Testis (tissue), 3 donors: ENCODE results near the gene UHMK1. TPM values are rescaled to one million over a fixed set of nuclear protein-coding genes. Genes with fewer than 3 reads are reported as not detected.
"Not testable (repeated sequence)": the region's sequence is repeated elsewhere in the genome, so short reads cannot be mapped to it uniquely, and the experiment has no call there.

Source experiments
- DNase-seq: peaks from one replicate; pipeline ENCODE4 v3.0.0-alpha.2; 2019
- H3K27ac ChIP-seq, 2 donors: fragments of 200-600 bp; sonication (generic); one replicate each; pipeline ENCODE4 v1.5.1; 2019
- H3K27me3 ChIP-seq: fragments of 200-600 bp; sonication (generic); one replicate; pipeline ENCODE4 v1.5.1; 2019
- H3K36me3 ChIP-seq: fragments of 200-600 bp; sonication (generic); one replicate; pipeline ENCODE4 v1.5.1; 2017; ENCODE audit warnings: low read depth; ENCODE audit errors: missing control alignments
- H3K4me1 ChIP-seq: fragments of 200-600 bp; sonication (generic); one replicate; pipeline ENCODE4 v1.5.1; 2019
- H3K4me3 ChIP-seq, 2 donors: fragments of 200-600 bp; sonication (generic); one replicate each; pipeline ENCODE4 v1.5.1; 2017 to 2019
- H3K9me3 ChIP-seq: fragments of 200-600 bp; sonication (generic); one replicate; pipeline ENCODE4 v1.5.1; 2017
- POLR2A ChIP-seq: fragments of 450-650 bp; IDR thresholded peaks from one replicate; pipeline ENCODE4 v1.6.1; 2017; ENCODE audit warnings: antibody characterized with exemption, mild to moderate bottlenecking, moderate library complexity
- WGBS, 2 donors: methylation state at CpG; one replicate each; pipeline ENCODE4 v1.1.5; 2018; 5-methylcytosine and 5-hydroxymethylcytosine counted together
- intact Hi-C: fragments of 100-400 bp; cut with DNase I; formaldehyde crosslinking; loops from one replicate; pipeline ENCODE4 v1.15.1; 2023; ENCODE audit warnings: low total_unique reads
- polyA plus RNA-seq: library from polyadenylated mRNA; stranded (reverse); fragments of 350-450 nt; fragmentation: Illumina TruSeq; extraction: RNeasy Lipid Tissue Mini Kit (QIAGEN cat#74804); gene quantifications from one replicate; pipeline ENCODE4 v1.2.3, GENCODE V29; 2014; ENCODE audit warnings: low read depth, low replicate concordance; ENCODE audit not compliant: insufficient read depth
- total RNA-seq, 2 donors: library from RNA; depleted of rRNA; stranded (reverse); fragments of >200 nt; gene quantifications; one replicate each; pipeline ENCODE4 v1.2.3, GENCODE V29; 2016
- TF ChIP-seq, protein P1 (sequence below), 3 experiments: fragments of 450-650 bp in 2 of 3; fragments of 200-600 bp in 1 of 3; sonication (generic) in 1 of 3; IDR thresholded peaks; one replicate each; pipeline ENCODE4 v1.5.1; 2016 to 2019; ENCODE audit warnings: antibody characterized with exemption in 3 of 3, mild to moderate bottlenecking in 2 of 3, moderate library complexity in 1 of 3

Gene UHMK1
- total and polyA plus RNA-seq, 3 donors from 2014 or later, result 23.2 to 36.9 (median 35.8) TPM

DNA sequence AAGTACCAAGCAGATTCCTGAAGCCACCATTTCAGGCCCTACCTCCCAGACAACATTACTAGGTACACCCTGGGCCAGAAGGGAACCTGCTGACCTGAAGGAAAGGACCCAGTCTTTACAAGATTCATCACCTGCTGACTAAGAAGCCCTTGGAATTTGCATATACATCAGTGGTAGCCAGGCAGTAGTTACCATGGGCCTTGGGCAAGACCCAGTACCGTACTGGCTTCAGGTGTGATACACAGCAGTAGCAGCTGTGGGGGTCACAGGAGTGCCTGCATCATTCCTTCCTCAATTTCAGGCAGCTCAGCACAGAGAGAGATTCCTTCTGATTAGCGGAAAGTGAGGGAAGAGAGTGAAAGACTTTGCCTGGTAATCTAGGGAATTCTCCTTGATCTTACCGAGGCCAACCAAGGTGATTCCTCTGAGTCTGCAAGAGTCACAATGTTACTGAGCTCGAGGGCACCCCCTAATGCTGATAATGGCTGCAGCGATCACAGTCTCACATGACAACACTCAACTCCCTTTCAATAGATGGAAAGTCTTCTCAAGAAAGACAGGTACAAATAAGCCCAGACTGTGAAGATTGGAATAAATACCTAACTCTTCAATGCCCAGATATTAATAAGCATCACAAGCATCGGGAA lies 22.0 kb upstream of the UHMK1 start:
- Histone ChIP-seq H3K27ac (no peak overlapping the region), H3K27me3 (no peaks in the 10 kb centered on the region), H3K4me3 (no peak overlapping the region), H3K4me1 (no peaks in the 10 kb centered on the region), H3K9me3 (no peaks in the 10 kb centered on the region), H3K36me3 (no peaks in the 10 kb centered on the region)
- DNase-seq, result no peak
- intact Hi-C loops, result no loop called here
- no peak for TF ChIP-seq POLR2A
- TF ChIP-seq, protein P1, sequence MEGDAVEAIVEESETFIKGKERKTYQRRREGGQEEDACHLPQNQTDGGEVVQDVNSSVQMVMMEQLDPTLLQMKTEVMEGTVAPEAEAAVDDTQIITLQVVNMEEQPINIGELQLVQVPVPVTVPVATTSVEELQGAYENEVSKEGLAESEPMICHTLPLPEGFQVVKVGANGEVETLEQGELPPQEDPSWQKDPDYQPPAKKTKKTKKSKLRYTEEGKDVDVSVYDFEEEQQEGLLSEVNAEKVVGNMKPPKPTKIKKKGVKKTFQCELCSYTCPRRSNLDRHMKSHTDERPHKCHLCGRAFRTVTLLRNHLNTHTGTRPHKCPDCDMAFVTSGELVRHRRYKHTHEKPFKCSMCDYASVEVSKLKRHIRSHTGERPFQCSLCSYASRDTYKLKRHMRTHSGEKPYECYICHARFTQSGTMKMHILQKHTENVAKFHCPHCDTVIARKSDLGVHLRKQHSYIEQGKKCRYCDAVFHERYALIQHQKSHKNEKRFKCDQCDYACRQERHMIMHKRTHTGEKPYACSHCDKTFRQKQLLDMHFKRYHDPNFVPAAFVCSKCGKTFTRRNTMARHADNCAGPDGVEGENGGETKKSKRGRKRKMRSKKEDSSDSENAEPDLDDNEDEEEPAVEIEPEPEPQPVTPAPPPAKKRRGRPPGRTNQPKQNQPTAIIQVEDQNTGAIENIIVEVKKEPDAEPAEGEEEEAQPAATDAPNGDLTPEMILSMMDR (IDR thresholded peaks at IDR 0.05), result no peak
- WGBS, 2 donors, result 76 to 78% methylated on average over 5 to 6 of the region's 6 CpGs

DNA sequence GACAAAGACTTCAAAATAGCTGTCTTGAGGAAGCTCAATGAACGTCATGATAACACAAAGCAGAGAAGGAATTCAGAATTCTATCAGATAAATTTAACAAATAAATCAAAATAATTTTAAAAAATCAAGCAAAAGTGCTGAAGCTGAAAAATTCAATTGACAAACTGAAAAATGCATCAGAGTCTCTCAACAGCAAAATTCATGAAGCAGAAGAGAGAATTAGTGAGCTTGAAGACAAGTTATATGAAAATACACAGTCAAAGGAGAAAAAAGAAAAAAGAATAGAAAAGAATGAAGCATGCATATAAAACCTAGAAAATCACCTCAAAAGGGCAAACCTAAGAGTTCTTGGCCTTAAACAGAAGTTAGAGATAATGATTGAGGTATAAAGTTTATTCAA lies 21.0 kb upstream of the UHMK1 start:
- WGBS, 2 donors, result 86 to 87% methylated on average over 1 of the region's 1 CpG
- Histone ChIP-seq H3K36me3 (no peaks in the 10 kb centered on the region), H3K9me3 (no peaks in the 10 kb centered on the region), H3K27me3 (no peaks in the 10 kb centered on the region), H3K4me1 (no peaks in the 10 kb centered on the region), H3K27ac (no peak overlapping the region), H3K4me3 (no peak overlapping the region)
- no peak for TF ChIP-seq POLR2A
- TF ChIP-seq, protein P1 (IDR thresholded peaks at IDR 0.05), result no peak
- DNase-seq, result no peak
- intact Hi-C loops, result no loop called here

DNA sequence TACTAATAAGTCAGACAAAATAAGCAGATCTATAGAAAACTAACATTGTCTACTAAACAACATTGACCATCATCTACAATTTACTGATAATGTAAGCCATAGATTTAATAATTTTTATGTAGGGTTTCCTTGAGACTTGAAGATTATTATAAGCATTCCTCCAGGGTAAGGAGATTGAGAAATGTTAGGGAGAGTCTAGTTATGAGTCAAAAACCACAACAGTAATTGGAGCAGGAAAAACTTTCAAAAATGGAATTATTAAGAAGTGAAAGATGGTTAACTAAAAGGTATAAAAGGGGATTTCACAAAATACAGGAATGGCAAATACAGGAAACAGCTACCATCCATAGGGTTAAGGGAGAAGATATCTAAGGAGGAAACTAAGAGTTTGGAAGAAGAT lies 12.4 kb upstream of the UHMK1 start:
- Histone ChIP-seq H3K36me3 (no peaks in the 10 kb centered on the region), H3K4me1 (no peaks in the 10 kb centered on the region), H3K27me3 (no peaks in the 10 kb centered on the region), H3K4me3 (no peak overlapping the region), H3K9me3 (no peaks in the 10 kb centered on the region), H3K27ac (no peak overlapping the region)
- DNase-seq, result no peak
- no peak for TF ChIP-seq POLR2A
- intact Hi-C loops, result no loop called here

GRCh38 chr1:162487241-162487640 lies 10.4 kb upstream of the UHMK1 start:
- Histone ChIP-seq H3K36me3 (no peaks in the 10 kb centered on the region), H3K9me3 (no peaks in the 10 kb centered on the region), H3K27ac (no peak overlapping the region), H3K27me3 (no peaks in the 10 kb centered on the region), H3K4me1 (no peaks in the 10 kb centered on the region), H3K4me3 (no peak overlapping the region)
- intact Hi-C loops, result no loop called here
- no peak for TF ChIP-seq POLR2A
- TF ChIP-seq, protein P1 (IDR thresholded peaks at IDR 0.05), result no peak
- no peak for DNase-seq
- WGBS, 2 donors, result 72 to 73% methylated on average over 5 to 10 of the region's 10 CpGs

DNA sequence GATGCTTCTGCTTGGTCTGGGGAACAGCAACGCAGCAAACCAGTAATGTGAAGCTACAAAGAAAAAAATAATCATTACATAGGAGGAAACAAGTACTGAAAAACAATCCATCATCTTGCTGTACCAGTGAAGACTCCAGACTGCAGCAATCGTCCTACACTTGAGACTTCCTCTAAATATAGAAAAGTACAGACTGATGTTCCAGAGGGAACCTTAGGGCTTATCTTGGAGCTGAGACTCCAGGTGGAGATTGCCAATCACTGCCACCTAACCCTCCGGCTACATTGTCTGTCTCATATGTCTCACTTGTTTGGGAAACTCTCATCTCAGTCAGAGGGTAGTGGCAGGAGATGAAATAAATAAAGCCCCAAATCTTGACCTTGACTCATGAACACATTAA lies 9.4 kb upstream of the UHMK1 start:
- Histone ChIP-seq H3K27ac (no peak overlapping the region), H3K4me3 (no peak overlapping the region), H3K36me3 (no peaks in the 10 kb centered on the region), H3K4me1 (no peaks in the 10 kb centered on the region), H3K27me3 (no peaks in the 10 kb centered on the region), H3K9me3 (no peaks in the 10 kb centered on the region)
- TF ChIP-seq, protein P1 (IDR thresholded peaks at IDR 0.05), result no peak
- TF ChIP-seq POLR2A, result no peak
- no peak for DNase-seq
- WGBS, 2 donors, result 69 to 82% methylated on average over 3 of the region's 3 CpGs
- intact Hi-C loops, result no loop called here

DNA sequence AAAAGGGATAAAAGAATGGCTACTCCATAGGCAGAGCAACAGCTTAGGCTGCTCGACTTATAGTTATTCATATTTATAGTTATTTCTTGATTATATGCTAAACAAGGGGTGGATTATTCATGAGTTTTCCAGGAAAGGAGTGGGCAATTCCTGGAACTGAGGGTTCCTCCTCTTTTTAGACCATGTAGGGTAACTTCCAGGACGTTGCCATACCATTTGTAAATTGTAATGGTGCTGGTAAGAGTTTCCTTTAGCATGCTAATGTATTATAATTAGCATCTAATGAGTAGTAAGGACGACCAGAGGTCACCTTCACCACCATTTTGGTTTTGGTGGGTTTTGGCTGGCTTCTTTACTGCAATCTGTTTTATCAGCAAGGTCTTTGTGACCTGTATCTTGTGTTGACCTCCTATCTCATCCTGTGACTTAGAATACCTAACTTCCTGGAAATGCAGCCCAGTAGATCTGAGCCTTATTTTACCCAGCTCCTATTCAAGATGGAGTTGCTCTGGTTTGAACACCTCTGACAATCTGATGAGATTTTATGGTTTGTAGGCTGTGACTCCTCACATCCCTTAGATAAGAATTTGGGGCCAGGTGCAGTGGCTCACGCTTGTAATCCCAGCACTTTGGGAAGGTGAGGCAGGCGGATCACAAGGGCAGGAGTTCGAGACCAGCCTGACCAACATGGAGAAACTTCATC lies 1.9 kb upstream of the UHMK1 start:
- H3K36me3 ChIP-seq, DNase-seq, H3K27ac ChIP-seq, intact Hi-C loops, H3K27me3 ChIP-seq, H3K9me3 ChIP-seq, H3K4me3 ChIP-seq, H3K4me1 ChIP-seq: not testable (repeated sequence)
- WGBS, 2 donors, result 86% methylated on average over 6 of the region's 6 CpGs
